EH (cell line): Measurements from ENCODE around the gene PI4KA.

Source experiments
- DNase-seq: peaks from one replicate; pipeline ENCODE4 v3.0.0-alpha.2; 2015; ENCODE audit warnings: low read depth

Gene PI4KA

GRCh38 chr22:20792966-20793728 is 65.5 kb downstream of the PI4KA start:
- peak; percentile 69 for DNase-seq

DNA sequence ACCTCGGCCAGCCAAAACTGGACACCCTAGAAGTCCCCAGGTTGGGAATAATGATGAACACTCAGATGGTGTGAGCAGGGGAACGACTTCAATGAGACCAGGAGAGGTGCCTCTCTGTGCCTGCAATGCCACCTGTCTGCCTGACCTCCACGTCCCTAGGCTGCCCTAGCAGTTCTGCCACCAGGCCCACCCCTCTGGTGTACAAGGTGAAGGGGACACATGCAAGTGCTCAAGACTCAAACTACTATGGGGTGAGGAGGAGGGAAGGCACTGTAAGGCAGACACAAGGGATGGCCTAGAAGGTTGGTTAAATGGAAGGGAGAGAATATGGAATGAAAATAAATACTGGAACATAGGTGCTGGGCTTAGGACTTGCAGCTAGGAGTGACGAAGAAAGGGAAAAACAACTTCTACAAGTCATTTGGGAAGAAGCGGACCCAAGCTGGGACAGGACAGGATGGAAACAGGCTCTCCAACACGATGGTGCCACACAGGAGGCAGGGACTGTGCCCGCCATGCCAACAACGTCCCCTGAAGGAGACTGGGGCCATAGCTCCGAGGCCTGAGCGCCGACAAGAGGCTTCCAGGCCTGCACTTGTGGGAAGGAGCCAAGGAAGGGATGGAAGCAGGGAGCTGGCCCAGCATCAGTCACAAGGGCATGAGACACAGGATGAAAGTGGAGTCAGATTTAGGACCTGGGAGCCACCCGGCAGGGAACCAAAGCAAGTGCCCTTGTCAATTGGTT is 66.2 kb downstream of the PI4KA start:
- no peak for DNase-seq

DNA sequence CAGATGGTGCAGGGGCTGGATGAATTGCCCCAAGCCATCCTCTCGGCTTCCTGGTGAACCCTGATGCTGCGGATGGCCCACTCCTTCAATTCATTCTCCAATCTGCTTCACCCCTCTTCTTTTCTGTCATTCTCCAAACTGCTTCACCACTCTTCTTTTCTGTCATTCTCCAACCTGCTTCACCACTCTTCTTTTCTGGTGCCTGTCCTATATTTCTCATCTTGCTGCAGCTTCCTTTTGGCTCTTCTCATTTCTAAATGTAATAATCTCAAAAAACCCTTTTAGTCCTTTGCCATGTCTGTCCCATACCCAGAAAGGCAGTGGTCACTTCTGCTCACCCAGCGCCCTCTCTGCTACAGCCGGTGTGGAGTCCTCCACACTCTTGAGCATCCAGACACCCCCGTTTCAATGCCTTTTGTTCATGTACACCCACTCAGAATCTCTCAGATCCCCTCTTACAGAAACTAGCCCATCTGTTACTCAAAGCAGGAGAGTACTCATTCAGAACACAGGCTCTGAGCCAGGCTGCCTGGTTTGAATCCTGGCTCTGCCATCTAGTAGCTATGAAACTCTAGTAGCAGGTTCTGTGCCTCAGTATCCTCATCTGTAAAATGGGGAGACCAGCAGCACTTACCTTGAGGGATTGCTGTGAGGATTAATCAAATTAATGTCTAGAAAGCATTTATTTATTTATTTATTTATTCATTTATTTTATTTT is 69.8 kb downstream of the PI4KA start:
- no peak for DNase-seq

DNA sequence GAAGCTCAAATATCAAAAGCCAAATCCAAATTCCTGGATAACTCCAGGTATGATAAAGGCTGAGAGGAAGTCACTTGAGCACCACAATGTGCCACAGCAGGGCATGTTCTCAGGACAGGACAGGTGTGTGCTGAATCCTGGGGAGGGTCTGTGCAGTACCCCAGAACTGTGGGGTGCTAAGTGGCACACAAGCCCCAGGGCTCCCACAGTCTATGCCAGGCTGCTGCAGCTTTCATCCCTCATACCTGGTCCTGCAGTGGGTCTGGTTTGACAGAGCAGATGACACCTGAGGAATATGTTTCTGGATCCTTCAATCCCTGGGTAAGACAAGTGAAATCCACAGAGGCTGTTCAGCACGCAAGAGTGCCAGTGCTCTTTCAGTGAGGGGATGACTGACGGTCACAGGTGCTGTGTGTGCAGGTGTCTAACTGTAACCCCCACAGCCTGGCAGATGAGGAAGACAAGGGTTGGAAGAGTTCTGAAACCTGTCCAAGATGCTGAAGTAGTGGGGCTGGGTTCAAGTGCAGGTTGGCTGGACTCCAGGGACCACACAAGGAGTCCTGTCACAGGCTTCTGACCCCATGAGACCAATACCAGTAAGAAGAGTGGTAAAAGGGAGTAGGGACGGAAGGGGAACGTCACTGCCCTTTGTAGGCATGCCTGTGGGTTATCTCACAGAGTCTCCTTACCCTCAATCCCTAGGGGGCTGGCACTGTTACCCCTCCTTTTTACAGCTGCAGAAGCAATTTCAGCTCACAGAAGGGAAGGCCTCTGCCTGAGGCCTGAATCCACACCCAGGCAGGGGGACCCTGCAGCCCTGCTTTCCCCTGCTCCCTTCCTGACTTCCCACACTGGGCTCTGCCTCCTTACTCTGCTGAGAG is 70.6 kb downstream of the PI4KA start:
- DNase-seq = no peak

- no peak for DNase-seq
Observed at GRCh38 chr22:20787223-20787622, 71.4 kb downstream of the PI4KA start.

- DNase-seq = no peak
Observed at GRCh38 chr22:20786536-20786979, 72.1 kb downstream of the PI4KA start.

- no peak for DNase-seq
Observed at GRCh38 chr22:20786048-20786447, 72.6 kb downstream of the PI4KA start.

DNA sequence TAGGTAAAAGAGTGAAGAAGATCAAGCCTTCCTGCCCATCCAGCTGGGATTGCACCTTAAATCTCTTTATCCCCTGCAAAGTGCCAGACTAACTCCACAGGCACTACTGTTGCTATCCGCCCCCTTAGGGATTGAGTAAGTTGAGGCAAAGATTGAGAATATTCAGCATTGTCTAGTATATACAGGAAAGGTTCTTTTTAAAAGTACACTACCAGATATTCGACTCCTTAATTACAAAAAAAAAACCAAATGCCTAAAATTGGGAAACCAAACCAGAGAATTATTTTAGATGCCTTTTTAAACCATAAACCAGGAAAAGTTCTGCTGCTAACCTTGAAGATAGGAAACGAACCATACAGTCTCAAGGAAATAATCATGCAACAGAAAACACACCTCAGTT is 73.2 kb downstream of the PI4KA start:
- DNase-seq = no peak

DNA sequence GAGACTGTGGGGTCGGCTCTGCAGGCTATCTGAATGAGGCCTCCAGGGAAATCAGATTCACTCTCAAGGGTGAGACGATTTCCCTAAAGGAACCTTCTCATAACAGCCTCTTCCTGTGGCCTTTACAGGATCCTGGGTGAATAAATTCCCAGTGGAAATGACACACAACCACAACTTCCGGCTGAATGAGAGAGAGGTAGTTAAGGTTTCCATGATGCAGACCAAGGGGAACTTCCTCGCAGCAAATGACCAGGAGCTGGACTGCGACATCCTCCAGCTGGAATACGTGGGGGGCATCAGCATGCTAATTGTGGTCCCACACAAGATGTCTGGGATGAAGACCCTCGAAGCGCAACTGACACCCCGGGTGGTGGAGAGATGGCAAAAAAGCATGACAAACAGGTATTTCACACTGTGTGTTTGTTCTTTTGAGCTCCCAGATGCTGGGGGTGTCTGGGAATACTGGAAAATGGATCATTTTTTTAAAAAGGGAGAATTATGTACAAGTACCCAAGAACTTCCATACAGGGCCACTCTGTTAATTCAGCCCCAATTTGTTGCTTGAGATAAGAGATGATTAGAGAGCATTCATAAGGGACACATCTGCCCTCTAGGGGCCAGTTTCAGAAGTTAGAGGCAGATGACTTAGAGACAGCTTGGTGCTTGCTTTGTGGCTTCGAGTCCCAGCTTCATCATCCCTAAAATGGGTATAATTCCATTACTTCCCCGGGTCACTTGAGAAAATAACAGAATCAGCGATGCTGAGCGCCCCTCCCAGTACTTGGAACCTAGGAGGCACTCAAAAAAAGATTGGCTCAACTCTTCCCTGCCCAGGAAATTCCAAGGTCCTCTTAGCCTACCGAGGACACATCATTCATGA is 74.5 kb downstream of the PI4KA start:
- DNase-seq = peak; percentile 70

- DNase-seq = no peak
Observed at GRCh38 chr22:20783300-20783673, 75.3 kb downstream of the PI4KA start.

GRCh38 chr22:20782596-20783299 is 75.9 kb downstream of the PI4KA start:
- DNase-seq = no peak

DNA sequence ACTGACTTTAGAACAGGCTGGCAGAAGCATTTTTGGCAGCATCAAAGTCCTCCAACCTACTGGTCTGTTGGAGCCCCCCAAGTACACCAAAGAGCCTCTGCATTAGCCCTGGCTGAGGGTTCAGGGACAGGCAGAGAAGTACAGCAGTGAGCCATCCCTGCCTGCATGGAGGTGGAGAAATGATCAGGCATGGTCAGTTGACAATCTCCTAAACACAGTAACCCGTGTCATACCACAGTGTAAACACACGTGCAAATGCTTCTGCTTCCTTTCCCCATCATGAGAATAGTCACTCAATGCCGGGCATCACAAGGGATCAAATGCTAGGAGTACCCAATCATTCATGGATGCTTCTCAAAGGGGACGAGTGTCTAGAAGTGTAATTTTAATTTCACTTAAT is 76.5 kb downstream of the PI4KA start:
- DNase-seq = no peak

DNA sequence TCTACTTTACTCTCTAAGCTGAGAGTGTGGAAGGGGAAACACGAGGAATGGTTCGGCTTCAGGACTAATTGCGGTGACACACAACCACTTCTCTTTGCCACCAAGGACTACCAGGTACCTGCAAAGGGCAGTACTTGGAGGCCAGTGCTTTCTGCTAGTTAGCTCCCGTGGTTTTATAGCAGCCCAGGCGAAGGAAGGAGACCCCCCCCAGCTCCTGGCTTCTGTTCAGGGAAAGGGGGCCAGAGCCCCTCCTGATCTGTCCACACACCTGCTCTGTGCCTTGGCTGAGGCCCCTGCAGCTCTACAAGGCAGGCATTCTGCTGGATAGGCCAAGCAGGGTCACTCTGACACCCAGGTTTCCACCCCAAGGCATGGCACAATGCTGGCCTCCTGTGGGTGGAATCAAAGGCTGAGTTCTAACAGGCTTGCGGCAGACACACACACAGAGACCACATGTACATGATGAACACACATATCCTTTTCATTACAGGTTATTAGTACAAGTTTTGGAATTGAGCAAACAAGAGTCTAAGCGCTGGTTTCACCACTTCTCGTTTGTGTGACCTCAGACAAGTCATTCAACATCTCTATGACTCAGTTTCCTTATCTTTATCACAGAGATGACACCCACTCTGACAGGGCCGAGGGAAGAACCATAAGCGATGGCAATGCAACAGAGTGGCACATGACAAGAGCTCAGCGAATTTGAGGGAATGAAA is 77.2 kb downstream of the PI4KA start:
- DNase-seq = no peak

DNA sequence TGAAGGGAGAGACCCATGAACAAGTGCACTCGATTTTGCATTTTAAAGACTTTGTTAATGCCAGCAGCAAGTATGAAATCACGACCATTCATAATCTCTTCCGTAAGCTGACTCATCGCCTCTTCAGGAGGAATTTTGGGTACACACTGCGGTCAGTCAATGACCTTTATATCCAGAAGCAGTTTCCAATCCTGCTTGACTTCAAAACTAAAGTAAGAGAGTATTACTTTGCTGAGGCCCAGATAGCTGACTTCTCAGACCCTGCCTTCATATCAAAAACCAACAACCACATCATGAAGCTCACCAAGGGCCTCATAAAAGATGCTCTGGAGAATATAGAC is 78.8 kb downstream of the PI4KA start:
- peak; percentile 15 for DNase-seq

GRCh38 chr22:20779014-20779817 is 79.4 kb downstream of the PI4KA start:
- DNase-seq = no peak

DNA sequence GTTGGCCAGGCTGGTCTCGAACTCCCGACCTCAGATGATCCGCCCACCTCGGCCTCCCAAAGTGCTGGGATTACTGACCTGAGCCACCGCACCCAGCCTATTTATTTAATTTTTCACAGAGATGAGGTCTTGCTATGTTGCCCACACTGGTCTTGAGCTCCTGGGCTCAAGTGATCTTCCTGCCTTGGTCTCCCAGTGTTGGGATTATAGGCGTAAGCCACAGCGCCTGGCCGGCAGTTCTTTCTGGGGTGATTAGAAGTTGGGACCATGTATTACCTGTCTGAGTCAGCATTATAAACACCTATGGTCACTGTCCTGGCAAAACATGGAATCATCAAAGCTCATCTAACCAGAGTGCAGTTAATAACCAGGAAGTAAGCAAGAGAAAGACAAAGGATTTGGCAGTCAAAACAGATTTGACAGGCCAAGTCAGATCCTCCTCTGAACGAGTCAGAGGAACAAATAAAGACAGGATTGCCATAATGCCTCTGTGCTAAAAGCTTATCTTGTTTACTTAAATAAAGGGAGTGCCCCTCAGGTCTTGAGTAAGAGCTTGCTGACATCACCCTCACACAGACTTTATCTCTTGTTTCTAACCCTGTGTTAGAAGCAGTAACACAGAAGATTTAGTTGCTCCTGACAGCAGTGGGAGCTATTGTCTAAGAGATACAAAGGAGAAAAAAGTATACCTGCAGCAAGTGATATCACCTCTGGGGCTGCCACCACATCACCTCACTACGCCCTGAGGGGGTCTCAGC is 81.0 kb downstream of the PI4KA start:
- peak; percentile 91 for DNase-seq

DNA sequence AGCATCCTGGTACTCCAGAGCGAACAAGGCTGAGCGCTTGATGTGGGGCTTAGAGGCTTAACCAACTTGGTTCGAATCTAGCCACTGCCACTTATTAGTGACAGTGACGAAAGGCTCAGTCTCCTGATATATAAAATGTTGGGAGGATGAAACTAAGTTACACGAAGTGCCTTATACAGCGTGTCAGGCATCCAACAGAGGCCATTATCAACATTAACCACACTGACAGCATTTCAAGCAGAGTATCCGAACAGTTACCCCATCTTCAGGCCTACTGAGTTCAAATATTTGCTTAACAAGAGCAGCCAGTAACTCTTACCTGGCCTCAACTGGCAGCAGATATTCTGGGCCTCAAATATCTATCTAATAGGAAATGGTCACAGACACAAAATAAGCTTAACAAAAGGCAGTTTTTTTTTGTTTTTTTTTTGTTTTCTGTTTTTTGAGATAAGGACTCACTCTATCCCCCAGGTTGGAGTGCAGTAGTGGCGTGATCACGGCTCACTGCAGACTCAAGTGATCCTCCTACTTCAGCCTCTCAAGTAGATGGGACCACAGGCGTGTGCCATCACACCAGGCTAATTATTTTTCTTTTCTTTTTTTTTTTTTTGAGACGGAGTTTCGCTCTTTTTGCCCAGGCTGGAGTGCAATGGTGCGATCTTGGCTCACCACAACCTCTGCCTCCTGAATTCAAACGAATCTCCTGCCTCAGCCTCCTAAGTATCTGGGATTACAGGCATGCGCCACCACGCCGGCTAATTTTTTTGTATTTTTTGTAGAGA is 81.8 kb downstream of the PI4KA start:
- no peak for DNase-seq
